D721Med (cell line): Measurements from ENCODE around the gene RGS13.
A peak's percentile ranks its signal among the peaks of the same experiment; 100 is the strongest.

Experiments used
- DNase-seq: peaks from one replicate; pipeline ENCODE4 v3.0.0; 2011; ENCODE audit warnings: low spot score; ENCODE audit not compliant: insufficient read length
- FAIRE-seq: peaks from 2 replicates; lab custom pipeline; 2011; peaks lifted over from hg19 to GRCh38; lab: Jason Lieb, UNC
- TF ChIP-seq, protein P1 (sequence below): IDR thresholded peaks from 2 replicates; pipeline ENCODE4 v1.5.1; 2012; ENCODE audit warnings: mild to moderate bottlenecking, control low read depth; ENCODE audit not compliant: insufficient read depth; ENCODE audit errors: missing control alignments

The RGS13 gene

GRCh38 chr1:192706936-192707335 is 71.0 kb downstream of the RGS13 start:
- FAIRE-seq, result no peak

GRCh38 chr1:192707978-192708547 is 72.1 kb downstream of the RGS13 start:
- DNase-seq, result no peak
- TF ChIP-seq, protein P1, sequence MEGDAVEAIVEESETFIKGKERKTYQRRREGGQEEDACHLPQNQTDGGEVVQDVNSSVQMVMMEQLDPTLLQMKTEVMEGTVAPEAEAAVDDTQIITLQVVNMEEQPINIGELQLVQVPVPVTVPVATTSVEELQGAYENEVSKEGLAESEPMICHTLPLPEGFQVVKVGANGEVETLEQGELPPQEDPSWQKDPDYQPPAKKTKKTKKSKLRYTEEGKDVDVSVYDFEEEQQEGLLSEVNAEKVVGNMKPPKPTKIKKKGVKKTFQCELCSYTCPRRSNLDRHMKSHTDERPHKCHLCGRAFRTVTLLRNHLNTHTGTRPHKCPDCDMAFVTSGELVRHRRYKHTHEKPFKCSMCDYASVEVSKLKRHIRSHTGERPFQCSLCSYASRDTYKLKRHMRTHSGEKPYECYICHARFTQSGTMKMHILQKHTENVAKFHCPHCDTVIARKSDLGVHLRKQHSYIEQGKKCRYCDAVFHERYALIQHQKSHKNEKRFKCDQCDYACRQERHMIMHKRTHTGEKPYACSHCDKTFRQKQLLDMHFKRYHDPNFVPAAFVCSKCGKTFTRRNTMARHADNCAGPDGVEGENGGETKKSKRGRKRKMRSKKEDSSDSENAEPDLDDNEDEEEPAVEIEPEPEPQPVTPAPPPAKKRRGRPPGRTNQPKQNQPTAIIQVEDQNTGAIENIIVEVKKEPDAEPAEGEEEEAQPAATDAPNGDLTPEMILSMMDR, result no peak
- FAIRE-seq, result peak; percentile 48

More at GRCh38 chr1:192706936-192707335, 71.0 kb downstream of the RGS13 start:
- DNase-seq, result no peak
- TF ChIP-seq, protein P1, result no peak

GRCh38 chr1:192709544-192709943 is 73.6 kb downstream of the RGS13 start:
- FAIRE-seq (peak; percentile 71), DNase-seq (no peak)
- TF ChIP-seq, protein P1, result no peak
